Right ventricle myocardium inferior (tissue), 1 donor: ENCODE measurements around the gene CD36. TPM values are rescaled to one million over a fixed set of nuclear protein-coding genes. Genes with fewer than 3 reads are reported as not detected.

ENCODE experiments used
- ATAC-seq: fragments of 200-7000 bp; cut with Tn5 transposase; one replicate; pipeline ENCODE4 v1.9.1; 2020; ENCODE audit warnings: mild to moderate bottlenecking, moderate library complexity
- DNase-seq: peaks from one replicate; pipeline ENCODE4 v3.0.0; 2021; ENCODE audit errors: missing footprints
- intact Hi-C: fragments of 100-400 bp; cut with DNase I; formaldehyde crosslinking; loops from one replicate; pipeline ENCODE4 v1.11.0; 2022
- total RNA-seq: library from RNA; stranded (reverse); fragmentation: NEBNext Ultra II Directional; extraction: Animal tissue kit (Norgen Biotek cat#: 25700); gene quantifications from one replicate; pipeline ENCODE4 v1.2.1, GENCODE V29; 2021
- donor health status: DM: no; HTN: yes; CAD: no; lungs with severe emphysema.

The CD36 gene
- total RNA-seq, 1 donor from 2014 or later: 1,230 TPM

GRCh38 chr7:80676404-80676803 lies 38.0 kb downstream of the CD36 start:
- DNase-seq (no peak), ATAC-seq (no peak)
- intact Hi-C loops: no loop called here

GRCh38 chr7:80677629-80678028 lies 39.2 kb downstream of the CD36 start:
- DNase-seq: no peak
- intact Hi-C loops: no loop called here
- ATAC-seq: no peak

DNA sequence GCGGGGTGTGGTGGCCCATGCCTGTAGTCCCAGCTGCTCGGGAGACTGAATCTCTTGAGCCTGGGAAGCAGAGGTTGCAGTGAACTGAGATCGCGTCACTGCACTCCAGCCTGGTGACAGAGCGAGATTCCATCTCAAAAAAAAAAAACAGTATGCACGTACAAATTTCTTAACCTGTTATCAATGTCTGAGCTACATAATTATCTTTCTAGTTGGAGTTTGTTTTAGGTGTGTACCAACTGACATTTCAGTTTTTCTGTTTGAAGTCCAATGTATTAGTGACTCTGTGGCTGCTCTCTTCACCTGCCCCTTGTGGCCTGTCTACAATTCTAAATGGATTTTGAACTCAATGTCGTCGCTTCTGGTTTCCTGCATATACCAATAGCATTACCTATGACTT lies 40.3 kb downstream of the CD36 start:
- DNase-seq: no peak
- ATAC-seq: no peak
- intact Hi-C loops: no loop called here

DNA sequence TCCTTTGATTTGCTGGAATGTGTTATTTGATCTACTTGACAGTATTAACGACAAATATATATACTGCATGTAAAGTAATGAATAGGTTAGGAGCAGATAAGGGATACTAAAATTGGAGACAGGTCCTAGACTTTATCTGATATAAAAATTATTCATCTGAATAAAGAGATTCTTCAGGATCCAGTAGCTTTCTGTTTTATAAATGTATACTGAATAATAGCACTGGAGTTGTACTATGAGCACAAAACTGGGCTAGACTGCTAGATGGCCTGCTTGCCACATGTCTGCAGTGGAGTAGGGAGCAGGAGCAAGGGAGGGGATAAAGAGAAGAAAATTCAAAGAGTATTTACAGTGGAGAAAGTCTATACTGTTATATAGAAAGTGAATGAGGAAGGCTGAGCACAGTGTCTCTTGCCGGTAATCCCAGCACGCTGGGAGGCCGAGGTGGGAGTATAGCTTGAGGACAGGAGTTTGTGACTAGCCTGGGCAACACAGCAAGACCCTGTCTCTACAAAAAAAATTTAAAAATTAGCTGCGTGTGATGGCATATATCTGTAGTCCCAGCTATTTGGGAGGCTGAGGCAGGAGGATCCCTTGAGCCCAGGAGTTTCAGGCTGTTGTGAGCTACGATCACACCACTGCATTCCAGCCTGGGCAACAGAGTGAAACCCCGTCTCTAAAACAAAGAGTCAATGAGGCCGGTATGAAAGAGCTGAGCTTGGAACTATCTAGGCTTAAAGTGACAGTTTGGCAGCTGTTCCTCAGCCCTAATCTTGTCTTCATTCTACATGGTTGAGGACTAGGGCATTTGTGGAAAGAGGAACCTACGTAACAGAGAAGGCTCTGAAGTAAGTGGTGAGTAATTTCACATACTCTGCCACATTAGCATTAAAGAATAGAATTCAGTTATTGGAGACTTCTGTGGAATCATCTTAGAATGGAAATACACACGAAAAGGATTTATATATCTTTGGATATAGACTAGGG lies 41.8 kb downstream of the CD36 start:
- DNase-seq: no peak
- intact Hi-C loops: loop anchor here (5.0 kb wide), 1 partner anchor 253 kb away; no protein-coding TSS in a partner anchor
- peak; percentile 76 for ATAC-seq

GRCh38 chr7:80681272-80681885 lies 42.9 kb downstream of the CD36 start:
- intact Hi-C loops: loop anchor here (5.0 kb wide), 1 partner anchor 254 kb away; no protein-coding TSS in a partner anchor
- no peak for DNase-seq
- ATAC-seq: peak; percentile 57

DNA sequence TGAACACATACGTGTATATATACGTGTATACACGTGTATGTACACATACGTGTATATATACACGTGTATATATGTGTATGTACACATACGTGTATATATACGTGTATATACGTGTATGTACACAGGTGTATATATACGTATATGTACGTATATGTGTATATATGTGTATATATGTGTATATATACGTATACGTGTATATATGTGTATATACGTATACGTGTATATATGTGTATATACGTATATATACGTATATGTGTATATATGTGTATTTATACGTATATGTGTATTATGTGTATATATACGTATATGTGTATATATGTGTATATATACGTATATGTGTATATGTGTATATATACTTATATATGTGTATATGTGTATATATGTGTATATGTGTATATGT lies 44.3 kb downstream of the CD36 start:
- ATAC-seq (no peak), DNase-seq (no peak)
- intact Hi-C loops: loop anchor here (5.0 kb wide), 1 partner anchor 255 kb away; no protein-coding TSS in a partner anchor

DNA sequence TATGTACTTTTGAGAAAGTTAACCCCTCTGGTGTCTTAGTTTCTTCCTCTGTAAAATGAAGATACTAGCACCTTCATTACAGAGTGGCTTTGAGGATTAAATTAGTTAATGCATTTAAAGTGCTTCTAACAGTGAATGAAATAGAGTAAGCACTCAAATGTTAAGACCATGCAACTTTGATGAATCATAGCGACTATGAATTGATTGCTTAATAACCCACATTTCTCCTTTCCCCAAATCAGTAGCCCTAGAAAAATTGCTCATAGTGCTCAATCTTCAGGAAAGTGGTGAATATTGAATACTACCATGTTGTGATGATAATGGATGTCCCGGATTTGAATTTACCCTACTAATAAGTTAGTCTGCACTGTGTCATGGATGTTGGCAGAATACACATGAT lies 48.1 kb downstream of the CD36 start:
- intact Hi-C loops: no loop called here
- no peak for ATAC-seq
- no peak for DNase-seq

DNA sequence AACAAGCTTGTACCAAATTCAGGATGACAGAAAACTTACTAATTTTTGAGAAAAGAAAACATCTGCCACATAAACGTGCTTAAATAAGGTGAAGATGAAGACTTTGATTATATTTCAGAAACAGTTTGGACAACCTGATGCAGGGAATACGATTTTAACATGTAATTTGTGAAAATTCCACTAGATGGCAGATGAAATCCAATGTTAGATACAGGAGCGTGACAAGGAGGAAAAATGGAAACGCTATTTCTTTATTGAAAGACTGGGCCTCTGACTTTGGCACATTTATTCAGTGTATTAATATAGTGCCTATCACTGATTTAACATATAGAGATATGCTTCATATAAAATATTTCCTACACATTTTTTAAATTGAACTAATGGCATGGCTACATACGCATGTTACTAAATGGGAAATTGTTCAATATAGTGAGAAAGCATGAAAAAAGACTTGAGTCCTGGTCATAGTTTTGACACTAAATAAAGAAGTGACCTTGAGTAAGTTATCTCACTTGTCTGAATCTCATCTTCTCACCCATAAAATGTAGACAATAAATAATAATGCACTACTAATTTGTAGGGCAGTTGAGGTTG lies 60.7 kb downstream of the CD36 start:
- intact Hi-C loops: loop anchor here (2.0 to 5.0 kb wide), 2 partner anchors 220 to 773 kb away; partner anchors contain the start of gene SEMA3C
- ATAC-seq: peak; percentile 69
- no peak for DNase-seq

GRCh38 chr7:80699721-80700256 lies 61.3 kb downstream of the CD36 start:
- DNase-seq (no peak), ATAC-seq (peak; percentile 46)
- intact Hi-C loops: loop anchor here (2.0 to 5.0 kb wide), 2 partner anchors 219 to 773 kb away; partner anchors contain the start of gene SEMA3C

- ATAC-seq: no peak
- intact Hi-C loops: no loop called here
These were observed 64.8 kb downstream of the CD36 start for GRCh38 chr7:80703272-80703671.

GRCh38 chr7:80705130-80705781 lies 66.8 kb downstream of the CD36 start:
- intact Hi-C loops: no loop called here
- ATAC-seq (no peak), DNase-seq (no peak)

More at GRCh38 chr7:80703272-80703671, 64.8 kb downstream of the CD36 start:
- no peak for DNase-seq

GRCh38 chr7:80707318-80707717 lies 68.9 kb downstream of the CD36 start:
- intact Hi-C loops: no loop called here
- ATAC-seq (no peak), DNase-seq (no peak)

DNA sequence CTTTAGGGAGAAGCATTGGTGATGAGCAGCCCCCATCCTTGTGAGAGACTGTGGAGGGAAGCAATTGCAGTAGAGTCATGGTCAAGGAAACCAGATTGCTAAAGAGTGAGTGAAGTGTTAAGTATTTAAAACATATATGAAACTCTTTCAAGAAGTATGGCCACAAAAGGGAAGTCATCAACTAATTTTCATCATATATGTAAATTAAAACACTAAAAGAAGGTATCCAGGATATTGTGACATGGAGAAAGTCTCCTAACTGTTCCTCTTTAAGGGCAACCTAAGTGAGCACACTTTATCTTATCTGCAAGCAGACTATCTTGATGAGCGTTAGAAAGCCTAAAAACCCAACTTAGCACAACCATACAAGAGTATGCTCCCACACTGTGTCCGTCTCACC lies 69.7 kb downstream of the CD36 start:
- intact Hi-C loops: no loop called here
- ATAC-seq (no peak), DNase-seq (no peak)

DNA sequence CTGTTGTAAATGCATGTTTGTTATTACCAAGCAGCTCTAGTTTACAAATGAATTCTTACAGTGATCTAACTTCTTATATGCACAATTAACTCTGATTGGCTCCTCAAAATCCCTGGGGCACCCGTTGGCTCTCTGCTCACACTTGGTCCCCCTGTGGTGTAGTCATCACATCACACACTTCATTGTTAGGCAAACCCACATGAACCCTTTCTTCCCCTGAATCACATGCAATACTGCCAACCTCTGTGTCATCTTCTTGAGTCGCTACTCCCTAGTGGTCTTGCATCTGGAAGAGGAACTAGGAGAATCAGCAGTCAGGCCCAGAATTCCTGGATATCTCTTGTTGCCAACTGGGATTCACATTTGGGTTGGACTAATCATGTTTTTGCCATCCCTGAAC lies 73.1 kb downstream of the CD36 start:
- DNase-seq (no peak), ATAC-seq (peak; percentile 62)
- intact Hi-C loops: no loop called here

GRCh38 chr7:80719261-80719660 lies 80.8 kb downstream of the CD36 start:
- ATAC-seq (no peak), DNase-seq (no peak)
- intact Hi-C loops: no loop called here

DNA sequence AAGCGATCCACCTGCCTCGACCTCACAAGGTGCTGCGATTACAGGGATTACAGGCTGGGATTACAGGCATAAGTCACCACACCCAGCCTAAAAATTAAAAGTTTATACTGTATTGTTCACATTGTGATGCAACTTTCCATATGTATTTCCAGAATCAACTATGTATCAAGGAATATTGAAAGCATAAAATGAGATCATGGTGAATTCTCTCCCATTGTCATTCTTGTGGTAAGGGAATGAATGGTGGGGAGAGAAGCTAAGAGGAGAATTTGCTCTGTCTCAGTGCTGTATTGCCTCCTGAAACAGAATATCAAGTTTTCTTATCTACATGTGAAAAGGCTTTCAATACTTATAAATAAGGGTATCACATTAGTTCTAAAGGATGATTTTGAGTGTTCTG lies 81.7 kb downstream of the CD36 start:
- ATAC-seq (no peak), DNase-seq (no peak)
- intact Hi-C loops: no loop called here

- no peak for DNase-seq
- intact Hi-C loops: no loop called here
- ATAC-seq: peak; percentile 85
These were observed 83.6 kb downstream of the CD36 start for GRCh38 chr7:80721883-80722615.

DNA sequence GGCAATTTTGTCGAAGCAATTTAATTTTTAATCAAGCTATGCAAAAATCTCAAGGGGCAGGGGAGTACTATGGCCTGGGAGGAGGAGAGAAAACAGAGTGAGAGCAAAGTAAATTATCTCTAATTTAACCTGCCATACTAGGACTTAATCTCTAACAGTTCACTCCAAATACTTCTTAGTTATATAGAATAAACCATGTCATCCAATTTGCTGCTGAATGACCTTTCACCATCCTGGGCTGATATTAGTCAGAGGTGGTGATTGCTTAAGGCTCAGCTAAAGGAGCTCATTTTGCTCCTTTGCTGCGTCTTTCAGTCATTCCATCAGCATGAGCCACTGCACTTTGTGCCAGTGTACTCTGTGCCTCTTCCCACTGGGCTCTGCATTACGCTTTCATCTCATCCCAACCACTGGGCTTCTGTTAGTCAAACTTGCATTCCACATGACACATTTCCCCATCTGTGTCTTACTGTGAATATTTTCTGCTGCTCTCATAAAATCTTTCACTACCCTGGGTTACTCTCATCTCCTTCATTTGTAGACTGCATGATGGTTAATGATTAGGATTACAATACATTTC lies 84.3 kb downstream of the CD36 start:
- no peak for DNase-seq
- ATAC-seq: peak; percentile 92
- intact Hi-C loops: no loop called here
